Measurements from ENCODE around the gene TEP1.
"Not testable (repeated sequence)": the region's sequence is repeated elsewhere in the genome, so short reads cannot be mapped to it uniquely, and the experiment has no call there.

TEP1 gene

GRCh38 chr14:20443650-20444049 lies 30.3 kb upstream of the TEP1 start:
- not testable (repeated sequence) for H3K4me1 ChIP-seq (ENCODE audit: control insufficient read depth, insufficient read depth, low read length); H3K4me3 ChIP-seq (ENCODE audit: low read length); H3K27me3 ChIP-seq (ENCODE audit: control insufficient read depth, insufficient read depth, low read length); H3K9me3 ChIP-seq (replicated peaks; ENCODE audit: low read length); H3K9ac ChIP-seq (ENCODE audit: low read depth, low read length); H3K4me2 ChIP-seq (ENCODE audit: low read length)
- peaks cover 34% of the 10 kb centered on the region for H3K36me3 ChIP-seq (ENCODE audit: insufficient read depth, low read length)

GRCh38 chr14:20441461-20441860 lies 28.2 kb upstream of the TEP1 start:
- H3K9ac ChIP-seq (ENCODE audit: low read depth, low read length) = no peak overlapping the region
- no peaks in the 10 kb centered on the region for H3K27me3 ChIP-seq (ENCODE audit: control insufficient read depth, insufficient read depth, low read length)
- no peak overlapping the region for H3K4me2 ChIP-seq (ENCODE audit: low read length)
- peaks cover 12% of the 10 kb centered on the region for H3K36me3 ChIP-seq (ENCODE audit: insufficient read depth, low read length)
- peaks cover 8% of the 10 kb centered on the region for H3K4me1 ChIP-seq (ENCODE audit: control insufficient read depth, insufficient read depth, low read length)
- H3K9me3 ChIP-seq (replicated peaks; ENCODE audit: low read length) = no peaks in the 10 kb centered on the region
- no peak overlapping the region for H3K4me3 ChIP-seq (ENCODE audit: low read length)

GRCh38 chr14:20440882-20441281 lies 27.6 kb upstream of the TEP1 start:
- Histone ChIP-seq H3K27me3 (ENCODE audit: control insufficient read depth, insufficient read depth, low read length) (no peaks in the 10 kb centered on the region), H3K36me3 (ENCODE audit: insufficient read depth, low read length) (peaks cover 7% of the 10 kb centered on the region), H3K9ac (ENCODE audit: low read depth, low read length) (no peak overlapping the region), H3K4me1 (ENCODE audit: control insufficient read depth, insufficient read depth, low read length) (peaks cover 13% of the 10 kb centered on the region), H3K9me3 (replicated peaks; ENCODE audit: low read length) (no peaks in the 10 kb centered on the region), H3K4me2 (ENCODE audit: low read length) (no peak overlapping the region), H3K4me3 (ENCODE audit: low read length) (no peak overlapping the region)

GRCh38 chr14:20440465-20440864 lies 27.2 kb upstream of the TEP1 start:
- H3K4me1 ChIP-seq (ENCODE audit: control insufficient read depth, insufficient read depth, low read length) = peaks cover 18% of the 10 kb centered on the region

GRCh38 chr14:20438664-20439063 lies 25.4 kb upstream of the TEP1 start:
- Histone ChIP-seq H3K4me3 (ENCODE audit: low read length) (no peak overlapping the region), H3K9ac (ENCODE audit: low read depth, low read length) (no peak overlapping the region), H3K4me2 (ENCODE audit: low read length) (no peak overlapping the region), H3K9me3 (replicated peaks; ENCODE audit: low read length) (no peaks in the 10 kb centered on the region), H3K27me3 (ENCODE audit: control insufficient read depth, insufficient read depth, low read length) (no peaks in the 10 kb centered on the region), H3K4me1 (ENCODE audit: control insufficient read depth, insufficient read depth, low read length) (peaks cover 26% of the 10 kb centered on the region), H3K36me3 (ENCODE audit: insufficient read depth, low read length) (no peaks in the 10 kb centered on the region)

More at GRCh38 chr14:20440465-20440864, 27.2 kb upstream of the TEP1 start:
- H3K4me3 ChIP-seq (ENCODE audit: low read length) = no peak overlapping the region
- no peak overlapping the region for H3K4me2 ChIP-seq (ENCODE audit: low read length)
- no peak overlapping the region for H3K9ac ChIP-seq (ENCODE audit: low read depth, low read length)
- H3K9me3 ChIP-seq (replicated peaks; ENCODE audit: low read length) = no peaks in the 10 kb centered on the region
- H3K27me3 ChIP-seq (ENCODE audit: control insufficient read depth, insufficient read depth, low read length) = no peaks in the 10 kb centered on the region
- H3K36me3 ChIP-seq (ENCODE audit: insufficient read depth, low read length) = peaks cover 2% of the 10 kb centered on the region

- Histone ChIP-seq H3K4me3 (ENCODE audit: low read length) (no peak overlapping the region), H3K4me1 (ENCODE audit: control insufficient read depth, insufficient read depth, low read length) (peaks cover 26% of the 10 kb centered on the region), H3K27me3 (ENCODE audit: control insufficient read depth, insufficient read depth, low read length) (no peaks in the 10 kb centered on the region), H3K9me3 (replicated peaks; ENCODE audit: low read length) (no peaks in the 10 kb centered on the region), H3K9ac (ENCODE audit: low read depth, low read length) (no peak overlapping the region), H3K4me2 (ENCODE audit: low read length) (peak overlapping the region; percentile 51), H3K36me3 (ENCODE audit: insufficient read depth, low read length) (no peaks in the 10 kb centered on the region)
These were observed 23.1 kb upstream of the TEP1 start for GRCh38 chr14:20436363-20436755.

GRCh38 chr14:20435582-20436362 lies 22.5 kb upstream of the TEP1 start, which contains the start of gene KLHL33:
Gene KLHL33, minus strand, starts transcription at chr14:20436166. Its CDS starts 355 bp downstream, at chr14:20435811.
- H3K4me2 ChIP-seq (ENCODE audit: low read length) = peak within 1 kb of the TSS; percentile 51
- no peak within 1 kb of the TSS for H3K9ac ChIP-seq (ENCODE audit: low read depth, low read length)
- H3K9me3 ChIP-seq (replicated peaks; ENCODE audit: low read length) = no peaks in the 10 kb centered on the region
- H3K4me3 ChIP-seq (ENCODE audit: low read length) = peak within 1 kb of the TSS; percentile 7
- peaks cover 26% of the 10 kb centered on the region for H3K4me1 ChIP-seq (ENCODE audit: control insufficient read depth, insufficient read depth, low read length)
- no peaks in the 10 kb centered on the region for H3K27me3 ChIP-seq (ENCODE audit: control insufficient read depth, insufficient read depth, low read length)
- no peaks in the 10 kb centered on the region for H3K36me3 ChIP-seq (ENCODE audit: insufficient read depth, low read length)

GRCh38 chr14:20434701-20435581 lies 21.6 kb upstream of the TEP1 start:
- H3K4me3 ChIP-seq (ENCODE audit: low read length) = peak overlapping the region; percentile 7

GRCh38 chr14:20429801-20430669 lies 16.7 kb upstream of the TEP1 start:
- H3K4me3 ChIP-seq (ENCODE audit: low read length) = no peak overlapping the region
- no peak overlapping the region for H3K4me2 ChIP-seq (ENCODE audit: low read length)
- H3K4me1 ChIP-seq (ENCODE audit: control insufficient read depth, insufficient read depth, low read length) = peaks cover 15% of the 10 kb centered on the region
- H3K9ac ChIP-seq (ENCODE audit: low read depth, low read length) = no peak overlapping the region
- peaks cover under 1% of the 10 kb centered on the region for H3K27me3 ChIP-seq (ENCODE audit: control insufficient read depth, insufficient read depth, low read length)
- no peaks in the 10 kb centered on the region for H3K36me3 ChIP-seq (ENCODE audit: insufficient read depth, low read length)
- no peaks in the 10 kb centered on the region for H3K9me3 ChIP-seq (replicated peaks; ENCODE audit: low read length)

More at GRCh38 chr14:20434701-20435581, 21.6 kb upstream of the TEP1 start:
- H3K4me1 ChIP-seq (ENCODE audit: control insufficient read depth, insufficient read depth, low read length) = peaks cover 31% of the 10 kb centered on the region
- no peaks in the 10 kb centered on the region for H3K9me3 ChIP-seq (replicated peaks; ENCODE audit: low read length)
- H3K9ac ChIP-seq (ENCODE audit: low read depth, low read length) = no peak overlapping the region
- no peaks in the 10 kb centered on the region for H3K27me3 ChIP-seq (ENCODE audit: control insufficient read depth, insufficient read depth, low read length)
- peak overlapping the region; percentile 44 for H3K4me2 ChIP-seq (ENCODE audit: low read length)
- no peaks in the 10 kb centered on the region for H3K36me3 ChIP-seq (ENCODE audit: insufficient read depth, low read length)

GRCh38 chr14:20428802-20429201 lies 15.5 kb upstream of the TEP1 start:
- Histone ChIP-seq H3K27me3 (ENCODE audit: control insufficient read depth, insufficient read depth, low read length) (peaks cover 5% of the 10 kb centered on the region), H3K9ac (ENCODE audit: low read depth, low read length) (no peak overlapping the region), H3K4me3 (ENCODE audit: low read length) (no peak overlapping the region), H3K4me1 (ENCODE audit: control insufficient read depth, insufficient read depth, low read length) (peaks cover 9% of the 10 kb centered on the region), H3K36me3 (ENCODE audit: insufficient read depth, low read length) (no peaks in the 10 kb centered on the region), H3K4me2 (ENCODE audit: low read length) (no peak overlapping the region), H3K9me3 (replicated peaks; ENCODE audit: low read length) (no peaks in the 10 kb centered on the region)

GRCh38 chr14:20428010-20428365 lies 14.7 kb upstream of the TEP1 start:
- Histone ChIP-seq H3K27me3 (ENCODE audit: control insufficient read depth, insufficient read depth, low read length) (peaks cover 5% of the 10 kb centered on the region), H3K4me2 (ENCODE audit: low read length) (no peak overlapping the region), H3K36me3 (ENCODE audit: insufficient read depth, low read length) (no peaks in the 10 kb centered on the region), H3K4me3 (ENCODE audit: low read length) (no peak overlapping the region), H3K4me1 (ENCODE audit: control insufficient read depth, insufficient read depth, low read length) (peaks cover 9% of the 10 kb centered on the region), H3K9me3 (replicated peaks; ENCODE audit: low read length) (no peaks in the 10 kb centered on the region), H3K9ac (ENCODE audit: low read depth, low read length) (no peak overlapping the region)

All from skeletal muscle satellite cell (primary cell).